ENCODE results near the gene RCL1. TPM values are rescaled to one million over a fixed set of nuclear protein-coding genes. Genes with fewer than 3 reads are reported as not detected.

Gene RCL1
- polyA plus RNA-seq, 1 donor (not counting 4 experiments of a cell fraction or from before 2014, with no cell fraction given), result 16.6 TPM

GRCh38 chr9:4838189-4838546 is 45.4 kb downstream of the RCL1 start:
- TF ChIP-seq EZH2 (IDR thresholded peaks at IDR 0.05; ENCODE audit: low read length) (no peak), CTCF (optimal IDR thresholded peaks at IDR 0.05 in 1 of 3, IDR thresholded peaks at IDR 0.05 in 1 of 3, conservative IDR thresholded peaks at IDR 0.05 in 1 of 3; ENCODE audit: extremely low read depth in 1 of 3, insufficient read depth in 2 of 3, low read length in 3 of 3) (no peak)
- Histone ChIP-seq H3K27ac (ENCODE audit: control insufficient read depth, insufficient read depth, low read length) (no peak overlapping the region), H3K79me2 (ENCODE audit: control insufficient read depth, insufficient read depth, low read length) (peaks cover 2% of the 10 kb centered on the region), H4K20me1 (ENCODE audit: control insufficient read depth, extremely low read depth, insufficient read depth, low read length) (no peaks in the 10 kb centered on the region), H3K9ac (ENCODE audit: control insufficient read depth, extremely low read depth, insufficient read depth, low read length) (no peak overlapping the region), H3K4me1 (ENCODE audit: control insufficient read depth, extremely low read depth, insufficient read depth, low read length) (peaks cover 6% of the 10 kb centered on the region), H3K4me3 (ENCODE audit: control insufficient read depth in 2 of 3, extremely low read depth in 1 of 3, insufficient read depth in 2 of 3, low read depth in 1 of 3, low read length in 3 of 3) (no peak overlapping the region), H3K9me1 (ENCODE audit: control insufficient read depth, extremely low read depth, insufficient read depth, low read length) (no peaks in the 10 kb centered on the region), H3K36me3 (ENCODE audit: control insufficient read depth in 2 of 2, extremely low read depth in 1 of 2, insufficient read depth in 2 of 2, low read length in 2 of 2) (peaks cover 0 to 2% of the 10 kb centered on the region in 2 experiments), H3K27me3 (ENCODE audit: control insufficient read depth, extremely low read depth, insufficient read depth, low read length) (no peaks in the 10 kb centered on the region), H3K4me2 (ENCODE audit: control insufficient read depth, extremely low read depth, insufficient read depth, low read depth, low read length) (no peak overlapping the region), H3K9me3 (ENCODE audit: control insufficient read depth, low read depth, low read length) (no peaks in the 10 kb centered on the region), H2AFZ (ENCODE audit: control insufficient read depth, low read length) (no peak overlapping the region)
- dilution Hi-C loops (cut with MboI; ENCODE audit: extremely low pct_ligation_motif_present, low sequenced_read_pairs), result no loop called here
- DNase-seq (ENCODE audit: low read depth, low spot score) (no peak), FAIRE-seq (no peak)

- no peak for DNase-seq (ENCODE audit: low read depth, low spot score)
- Histone ChIP-seq H3K9ac (ENCODE audit: control insufficient read depth, extremely low read depth, insufficient read depth, low read length) (no peak overlapping the region), H3K4me2 (ENCODE audit: control insufficient read depth, extremely low read depth, insufficient read depth, low read depth, low read length) (no peak overlapping the region), H3K4me1 (ENCODE audit: control insufficient read depth, extremely low read depth, insufficient read depth, low read length) (no peaks in the 10 kb centered on the region), H3K27ac (ENCODE audit: control insufficient read depth, insufficient read depth, low read length) (no peak overlapping the region), H3K27me3 (ENCODE audit: control insufficient read depth, extremely low read depth, insufficient read depth, low read length) (no peaks in the 10 kb centered on the region), H4K20me1 (ENCODE audit: control insufficient read depth, extremely low read depth, insufficient read depth, low read length) (no peaks in the 10 kb centered on the region), H3K36me3 (ENCODE audit: control insufficient read depth in 2 of 2, extremely low read depth in 1 of 2, insufficient read depth in 2 of 2, low read length in 2 of 2) (peaks cover 4% of the 10 kb centered on the region in 2 experiments), H3K4me3 (ENCODE audit: control insufficient read depth in 2 of 3, extremely low read depth in 1 of 3, insufficient read depth in 2 of 3, low read depth in 1 of 3, low read length in 3 of 3) (no peak overlapping the region), H2AFZ (ENCODE audit: control insufficient read depth, low read length) (no peak overlapping the region), H3K9me3 (ENCODE audit: control insufficient read depth, low read depth, low read length) (no peaks in the 10 kb centered on the region), H3K9me1 (ENCODE audit: control insufficient read depth, extremely low read depth, insufficient read depth, low read length) (no peaks in the 10 kb centered on the region), H3K79me2 (ENCODE audit: control insufficient read depth, insufficient read depth, low read length) (peaks cover 2% of the 10 kb centered on the region)
- dilution Hi-C loops (cut with MboI; ENCODE audit: extremely low pct_ligation_motif_present, low sequenced_read_pairs), result no loop called here
- TF ChIP-seq EZH2 (IDR thresholded peaks at IDR 0.05; ENCODE audit: low read length) (no peak), CTCF (optimal IDR thresholded peaks at IDR 0.05 in 1 of 3, IDR thresholded peaks at IDR 0.05 in 1 of 3, conservative IDR thresholded peaks at IDR 0.05 in 1 of 3; ENCODE audit: extremely low read depth in 1 of 3, insufficient read depth in 2 of 3, low read length in 3 of 3) (no peak)
- FAIRE-seq, result no peak
These were observed 46.7 kb downstream of the RCL1 start for GRCh38 chr9:4839470-4839912.
